Sigmoid colon (tissue), 7 donors: ENCODE measurements around the gene TFIP11. TPM values are rescaled to one million over a fixed set of nuclear protein-coding genes. Genes with fewer than 3 reads are reported as not detected.
A peak's percentile ranks its signal among the peaks of the same experiment; 100 is the strongest.

Experiments used
- DNase-seq: peaks from one replicate; pipeline ENCODE4 v3.0.0-alpha.2; 2019
- H3K27ac ChIP-seq, 4 donors: fragments of 200-600 bp; sonication (generic); one replicate each; pipeline ENCODE4 v1.5.1; 2016 to 2019; ENCODE audit warnings: mild to moderate bottlenecking in 1 of 4
- H3K27me3 ChIP-seq, 3 donors: fragments of 200-600 bp; sonication (generic); one replicate each; pipeline ENCODE4 v1.5.1; 2019; ENCODE audit warnings: mild to moderate bottlenecking in 1 of 3
- H3K36me3 ChIP-seq, 4 donors: fragments of 200-600 bp; sonication (generic); one replicate each; pipeline ENCODE4 v1.5.1; 2016 to 2019
- H3K4me1 ChIP-seq, 4 donors: fragments of 200-600 bp; sonication (generic); one replicate each; pipeline ENCODE4 v1.5.1; 2017 to 2019
- H3K4me3 ChIP-seq, 4 donors: fragments of 200-600 bp; sonication (generic); one replicate each; pipeline ENCODE4 v1.5.1; 2017 to 2019; ENCODE audit warnings: mild to moderate bottlenecking in 2 of 4, moderate library complexity in 1 of 4
- H3K9me3 ChIP-seq, 4 donors: fragments of 200-600 bp in 3 of 4; sonication (generic) in 3 of 4; one replicate each; pipeline versions ENCODE4 v1.5.1 to v1.6.1; 2013 to 2019
- CTCF ChIP-seq, 4 experiments: fragments of 450-650 bp in 3 of 4; fragments of 200-600 bp in 1 of 4; IDR thresholded peaks; one replicate each; pipeline ENCODE4 v1.5.1; 2016 to 2019; ENCODE audit warnings: antibody characterized with exemption in 4 of 4, mild to moderate bottlenecking in 3 of 4, moderate library complexity in 2 of 4
- EP300 ChIP-seq, 4 donors: sonication (generic); formaldehyde crosslinking; IDR thresholded peaks; one replicate each; pipeline ENCODE4 v1.6.1; 2017; ENCODE audit warnings: antibody characterized with exemption in 4 of 4
- POLR2A ChIP-seq, 2 donors: fragments of 450-650 bp; IDR thresholded peaks; one replicate each; pipeline ENCODE4 v1.6.1; 2016; ENCODE audit warnings: antibody characterized with exemption in 2 of 2, mild to moderate bottlenecking in 2 of 2, moderate library complexity in 2 of 2
- POLR2AphosphoS5 ChIP-seq, 4 donors: sonication (generic); formaldehyde crosslinking; IDR thresholded peaks; one replicate each; pipeline ENCODE4 v1.6.1; 2017; ENCODE audit warnings: antibody characterized with exemption in 4 of 4
- WGBS, 2 donors: extraction: QIAGEN DNeasy Blood & Tissue Kit; methylation state at CpG; one replicate each; pipeline ENCODE4 v1.1.7; 2013; 5-methylcytosine and 5-hydroxymethylcytosine counted together
- intact Hi-C: fragments of 100-400 bp; cut with DNase I; formaldehyde crosslinking; loops from one replicate; pipeline ENCODE4 v1.15.1; 2023
- polyA plus RNA-seq, 3 donors: library from polyadenylated mRNA; stranded (reverse); fragments of 200-250 nt; gene quantifications; one replicate each; pipeline ENCODE4 v1.2.3, GENCODE V29; 2013
- total RNA-seq, 4 donors: library from RNA; depleted of rRNA; stranded (reverse); fragments of >200 nt; gene quantifications; one replicate each; pipeline ENCODE4 v1.1.0, GENCODE V29; 2016
- donor health status: healthy with polysubstance abuse.
- donor health status: Bipolar disorder and iron deficiency.
- donor health status: healthy.

The TFIP11 gene
- total and polyA plus RNA-seq, 7 donors: 8.4 to 19.1 (median 15.0) TPM

- Histone ChIP-seq H3K27me3 (no peaks in the 10 kb centered on the region), H3K9me3 (no peaks in the 10 kb centered on the region), H3K27ac (no peak overlapping the region), H3K36me3 (peaks cover 0 to 49% (median 30%) of the 10 kb centered on the region in 4 donors), H3K4me3 (no peak overlapping the region), H3K4me1 (peaks cover 0 to 23% (median 17%) of the 10 kb centered on the region in 4 donors)
- intact Hi-C loops: no loop called here
- TF ChIP-seq CTCF (IDR thresholded peaks at IDR 0.05) (no peak), EP300 (IDR thresholded peaks at IDR 0.05) (no peak), POLR2A (IDR thresholded peaks at IDR 0.05) (no peak), POLR2AphosphoS5 (IDR thresholded peaks at IDR 0.05) (no peak)
- WGBS, 2 donors: 82 to 87% methylated on average over 9 of the region's 9 CpGs
- DNase-seq: peak; percentile 36
These were observed 61.7 kb downstream of the TFIP11 start for GRCh38 chr22:26450453-26451185.

DNA sequence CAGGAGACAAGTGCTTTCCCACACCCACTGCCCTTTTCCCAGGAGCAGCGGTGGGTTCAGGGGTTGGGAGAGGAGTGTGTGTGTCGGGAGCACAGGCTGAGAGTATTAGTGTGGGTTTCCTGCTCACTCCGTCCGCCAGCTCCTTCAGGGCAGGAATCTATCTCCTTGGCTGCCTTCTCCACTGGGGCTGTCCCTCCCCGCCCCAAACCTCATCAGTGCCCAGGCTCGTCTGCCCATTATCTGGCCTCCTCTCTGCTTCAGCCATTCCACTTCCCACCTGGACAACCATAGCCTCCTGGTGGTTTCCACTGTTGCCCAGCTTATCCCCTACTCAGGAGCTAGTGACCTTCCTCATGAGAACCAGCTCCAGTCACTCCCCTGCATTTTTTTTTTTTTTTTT, 63.3 kb downstream of the TFIP11 start:
- intact Hi-C loops: no loop called here
- WGBS, 2 donors: 86% methylated on average over 6 of the region's 6 CpGs
- Histone ChIP-seq H3K9me3 (no peaks in the 10 kb centered on the region), H3K27ac (no peak overlapping the region), H3K36me3 (peaks cover 0 to 41% (median 26%) of the 10 kb centered on the region in 4 donors), H3K4me3 (no peak overlapping the region), H3K27me3 (no peaks in the 10 kb centered on the region), H3K4me1 (peaks cover 0 to 23% (median 17%) of the 10 kb centered on the region in 4 donors)
- no peak for DNase-seq
- TF ChIP-seq POLR2AphosphoS5 (IDR thresholded peaks at IDR 0.05) (no peak), POLR2A (IDR thresholded peaks at IDR 0.05) (no peak), CTCF (IDR thresholded peaks at IDR 0.05) (no peak), EP300 (IDR thresholded peaks at IDR 0.05) (no peak)

- WGBS, 2 donors: 50 to 81% methylated on average over 5 of the region's 5 CpGs
- no peak overlapping the region for H3K4me3 ChIP-seq
- H3K27ac ChIP-seq: no peak overlapping the region
- intact Hi-C loops: no loop called here
- H3K36me3 ChIP-seq: peaks cover 0 to 35% (median 20%) of the 10 kb centered on the region in 4 donors
- DNase-seq: no peak
- H3K27me3 ChIP-seq: no peaks in the 10 kb centered on the region
- H3K9me3 ChIP-seq: no peaks in the 10 kb centered on the region
- TF ChIP-seq EP300 (IDR thresholded peaks at IDR 0.05): no peak
- TF ChIP-seq POLR2AphosphoS5 (IDR thresholded peaks at IDR 0.05): no peak
- TF ChIP-seq POLR2A (IDR thresholded peaks at IDR 0.05): no peak
- TF ChIP-seq CTCF (IDR thresholded peaks at IDR 0.05): no peak
- peaks cover 0 to 23% (median 17%) of the 10 kb centered on the region in 4 donors for H3K4me1 ChIP-seq
These were observed 63.9 kb downstream of the TFIP11 start for GRCh38 chr22:26448334-26448733.

DNA sequence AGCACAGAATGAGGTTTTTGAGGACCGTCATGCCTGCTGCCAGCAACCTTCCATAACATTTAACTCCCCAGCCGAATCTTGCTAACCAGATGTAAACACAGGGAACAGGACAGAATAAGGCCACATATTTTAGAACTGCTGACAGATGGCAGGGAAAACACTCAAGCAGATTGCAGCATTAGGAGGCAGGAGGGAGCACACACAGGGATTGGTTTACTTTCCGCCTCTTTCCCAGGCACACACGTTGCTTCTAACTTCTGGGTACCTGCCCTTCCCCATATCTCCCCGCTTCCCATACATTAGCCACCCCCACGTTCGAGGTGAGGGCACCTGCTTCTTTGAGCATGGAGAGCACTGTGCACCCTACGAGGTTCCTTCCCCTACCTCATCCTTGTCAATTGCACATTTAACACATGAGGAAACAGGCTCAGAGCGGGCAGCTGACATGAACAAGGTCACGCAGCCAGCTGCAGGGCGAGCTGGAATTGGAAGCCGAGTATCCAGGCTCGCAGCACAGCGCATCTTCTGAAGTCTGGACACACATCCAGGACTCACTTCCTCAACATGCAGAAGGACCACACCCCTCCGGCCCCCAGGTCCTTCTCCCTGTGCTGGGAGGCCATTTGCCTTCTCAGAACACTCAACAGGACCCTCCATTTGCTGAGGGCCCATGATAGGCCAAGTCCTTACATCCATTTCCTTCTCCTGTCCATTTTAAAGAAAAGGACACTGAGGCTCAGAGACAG, 64.5 kb downstream of the TFIP11 start:
- intact Hi-C loops: no loop called here
- TF ChIP-seq POLR2AphosphoS5 (IDR thresholded peaks at IDR 0.05): peak in 2 of 4 donors; percentile 9 to 32
- TF ChIP-seq POLR2A (IDR thresholded peaks at IDR 0.05): no peak
- no peaks in the 10 kb centered on the region for H3K27me3 ChIP-seq
- H3K36me3 ChIP-seq: peaks cover 0 to 29% (median 14%) of the 10 kb centered on the region in 4 donors
- peak overlapping the region in 3 of 4 donors; percentile 41 to 71 (median 63) for H3K27ac ChIP-seq
- WGBS, 2 donors: 77 to 79% methylated on average over 15 of the region's 15 CpGs
- DNase-seq: peak; percentile 17
- H3K4me3 ChIP-seq: peak overlapping the region in 2 of 4 donors; percentile 10 to 15
- H3K9me3 ChIP-seq: no peaks in the 10 kb centered on the region
- H3K4me1 ChIP-seq: peaks cover 0 to 23% (median 17%) of the 10 kb centered on the region in 4 donors
